Endothelial cell (in vitro differentiated cells): Measurements from ENCODE around the gene SECTM1. TPM values are rescaled to one million over a fixed set of nuclear protein-coding genes. Genes with fewer than 3 reads are reported as not detected.

ENCODE experiments used
- DNase-seq: peaks from one replicate; pipeline ENCODE4 v3.0.0; 2021; ENCODE audit warnings: low spot score
- H3K27ac Mint-ChIP-seq: one replicate; pipeline ENCODE4 v1.8.0; 2021; ENCODE audit warnings: mixed read lengths, inconsistent platforms; ENCODE audit not compliant: unreplicated experiment
- H3K27me3 Mint-ChIP-seq: one replicate; pipeline ENCODE4 v1.8.0; 2021; ENCODE audit warnings: mild to moderate bottlenecking, moderate library complexity, mixed read lengths, inconsistent platforms; ENCODE audit not compliant: unreplicated experiment
- H3K36me3 Mint-ChIP-seq: one replicate; pipeline ENCODE4 v1.8.0; 2021; ENCODE audit warnings: mild to moderate bottlenecking, low read depth, mixed read lengths, inconsistent platforms; ENCODE audit not compliant: unreplicated experiment
- H3K4me1 Mint-ChIP-seq: one replicate; pipeline ENCODE4 v1.8.0; 2021; ENCODE audit warnings: mild to moderate bottlenecking, mixed read lengths, inconsistent platforms; ENCODE audit not compliant: unreplicated experiment
- H3K4me3 Mint-ChIP-seq: one replicate; pipeline ENCODE4 v1.8.0; 2021; ENCODE audit warnings: mild to moderate bottlenecking, mixed read lengths, inconsistent platforms; ENCODE audit not compliant: unreplicated experiment
- H3K9me3 Mint-ChIP-seq: one replicate; pipeline ENCODE4 v1.8.0; 2021; ENCODE audit warnings: mixed read lengths, inconsistent platforms; ENCODE audit not compliant: unreplicated experiment
- CTCF ChIP-seq: fragments of 200-600 bp; sonication (generic); IDR thresholded peaks from one replicate; pipeline ENCODE4 v1.5.0; 2021; ENCODE audit warnings: antibody characterized with exemption; ENCODE audit not compliant: unreplicated experiment
- total RNA-seq: library from RNA; stranded (reverse); fragmentation: NEBNext Ultra II Directional; extraction: Animal tissue kit (Norgen Biotek cat#: 25700); gene quantifications from one replicate; pipeline ENCODE4 v1.2.1, GENCODE V29; 2021; ENCODE audit not compliant: unreplicated experiment

SECTM1 gene
- total RNA-seq, 1 donor from 2014 or later: not detected

DNA sequence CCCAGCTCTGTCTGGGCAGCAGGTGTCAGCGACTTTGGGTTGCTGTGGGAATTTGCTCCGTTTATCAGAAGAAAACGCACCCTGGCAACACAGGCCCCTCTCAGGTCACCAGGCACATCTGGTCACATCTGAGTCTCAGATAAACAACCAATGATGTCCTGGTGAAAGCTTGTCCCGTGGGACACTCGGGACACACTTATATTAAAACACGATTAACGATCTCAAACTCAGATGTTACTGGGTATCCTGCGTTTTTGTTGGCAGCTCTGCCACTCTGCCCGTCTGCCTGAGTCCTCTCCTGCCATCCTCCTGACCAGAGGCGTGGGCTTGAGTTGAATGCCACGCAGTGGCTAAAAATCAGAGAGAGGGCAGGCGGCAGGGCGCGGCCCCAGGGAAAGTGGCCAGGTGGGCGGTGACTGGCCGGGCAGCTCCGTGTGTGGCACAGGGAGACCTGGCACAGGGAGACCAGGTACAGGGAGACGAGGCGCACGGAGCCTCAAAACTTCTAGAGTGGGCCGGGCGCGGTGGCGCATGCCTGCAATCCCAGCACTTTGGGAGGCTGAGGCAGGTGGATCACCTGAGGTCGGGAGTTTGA is 2.1 kb downstream of the SECTM1 start:
- no peak for DNase-seq
- H3K9me3 Mint-ChIP-seq: no peaks in the 10 kb centered on the region
- peaks cover 2% of the 10 kb centered on the region for H3K4me1 Mint-ChIP-seq
- TF ChIP-seq CTCF: no peak
- no peak overlapping the region for H3K4me3 Mint-ChIP-seq
- no peak overlapping the region for H3K27ac Mint-ChIP-seq
- no peaks in the 10 kb centered on the region for H3K36me3 Mint-ChIP-seq
- peaks cover 26% of the 10 kb centered on the region for H3K27me3 Mint-ChIP-seq

DNA sequence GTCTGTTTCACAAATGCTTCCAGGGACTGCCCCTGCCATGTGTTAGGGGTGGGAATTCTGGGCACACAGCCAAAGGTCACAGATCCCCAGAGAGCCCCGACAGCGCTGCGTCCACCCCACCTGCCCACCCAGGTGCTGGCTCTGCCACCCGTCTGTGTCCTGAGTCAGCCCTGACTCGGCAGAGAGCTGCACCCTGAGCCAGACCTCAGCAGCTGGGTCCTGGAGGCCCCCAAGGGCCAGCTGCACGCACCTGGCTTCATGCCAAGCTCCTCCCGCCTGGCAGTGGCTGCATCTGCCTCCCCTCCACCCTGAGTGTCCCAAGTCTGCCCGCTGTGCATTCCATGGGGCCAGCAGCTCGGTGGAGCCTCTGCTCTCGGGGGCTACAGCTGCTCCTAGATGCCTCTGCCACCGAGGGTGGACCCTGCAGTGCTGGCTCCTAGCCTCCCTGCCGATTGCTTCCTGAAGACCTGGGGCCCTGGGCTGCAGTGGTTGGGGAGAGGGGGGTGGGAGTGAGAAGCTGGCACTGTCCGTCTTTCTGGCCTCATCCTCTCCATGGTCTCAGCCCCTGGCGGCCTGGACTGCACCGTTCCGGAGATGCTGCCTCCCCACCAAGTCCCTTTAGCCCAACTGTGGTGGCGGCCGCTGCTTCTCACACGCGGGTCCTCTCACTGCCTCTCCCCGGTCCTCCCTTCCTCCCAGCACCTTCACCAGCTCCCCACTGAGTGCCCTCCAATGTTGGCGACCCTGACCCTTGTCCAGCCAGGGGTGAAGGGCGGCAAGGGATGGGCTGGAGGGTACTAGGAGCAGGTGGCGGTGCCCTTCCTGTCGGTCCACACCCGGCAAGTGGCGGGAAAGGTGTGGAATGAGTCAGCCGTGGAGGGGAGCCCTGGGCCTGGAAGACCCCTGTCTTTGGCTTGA is 3.0 kb downstream of the SECTM1 start:
- Mint-ChIP-seq H3K4me3 (no peak overlapping the region), H3K27me3 (peaks cover 23% of the 10 kb centered on the region)
- DNase-seq: no peak

GRCh38 chr17:82329683-82330321 is 3.8 kb downstream of the SECTM1 start:
- DNase-seq: no peak
- H3K27ac Mint-ChIP-seq: no peak overlapping the region
- TF ChIP-seq CTCF: no peak
- H3K27me3 Mint-ChIP-seq: peaks cover 18% of the 10 kb centered on the region
- H3K36me3 Mint-ChIP-seq: no peaks in the 10 kb centered on the region
- no peaks in the 10 kb centered on the region for H3K4me1 Mint-ChIP-seq
- no peak overlapping the region for H3K4me3 Mint-ChIP-seq
- H3K9me3 Mint-ChIP-seq: no peaks in the 10 kb centered on the region

More for the DNA sequence above, 3.0 kb downstream of the SECTM1 start:
- no peak for TF ChIP-seq CTCF
- H3K36me3 Mint-ChIP-seq: no peaks in the 10 kb centered on the region
- H3K9me3 Mint-ChIP-seq: no peaks in the 10 kb centered on the region
- H3K4me1 Mint-ChIP-seq: peaks cover 2% of the 10 kb centered on the region
- H3K27ac Mint-ChIP-seq: no peak overlapping the region

DNA sequence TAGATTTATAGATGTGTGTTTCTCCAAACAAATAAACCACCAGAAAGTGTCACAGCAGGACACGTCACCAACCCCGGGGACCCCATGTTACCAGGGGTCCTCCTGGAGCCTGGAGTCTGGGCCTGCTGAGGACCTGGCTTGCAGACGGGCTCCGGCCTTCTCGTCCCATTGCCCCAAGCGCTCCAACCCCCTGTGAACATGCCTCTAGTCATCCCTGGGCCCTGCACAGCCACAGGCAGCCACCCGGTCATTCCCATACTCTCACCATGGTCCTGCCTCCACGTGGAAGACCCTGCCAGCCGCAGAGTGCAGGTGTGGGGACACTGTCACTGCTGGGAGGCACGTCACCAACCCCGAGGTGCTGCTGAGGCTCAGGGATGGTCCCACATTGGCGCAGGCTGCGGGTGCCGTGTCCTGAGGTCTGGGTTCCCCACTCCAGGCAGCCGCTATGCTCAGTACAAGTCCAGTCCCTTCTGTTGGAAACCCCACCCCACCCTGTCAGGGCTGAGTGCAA is 4.5 kb downstream of the SECTM1 start:
- DNase-seq: no peak
- H3K36me3 Mint-ChIP-seq: no peaks in the 10 kb centered on the region
- H3K4me3 Mint-ChIP-seq: no peak overlapping the region
- no peak for TF ChIP-seq CTCF
- H3K27me3 Mint-ChIP-seq: peaks cover 14% of the 10 kb centered on the region
- no peak overlapping the region for H3K27ac Mint-ChIP-seq
- no peaks in the 10 kb centered on the region for H3K9me3 Mint-ChIP-seq
- no peaks in the 10 kb centered on the region for H3K4me1 Mint-ChIP-seq
